HepG2 (cell line): Measurements from ENCODE around the gene TUBB4B. TPM values are rescaled to one million over a fixed set of nuclear protein-coding genes. Genes with fewer than 3 reads are reported as not detected.
A peak's percentile ranks its signal among the peaks of the same experiment; 100 is the strongest.

Experiments used
- CBFB ChIP-seq: sonication (generic); formaldehyde crosslinking; IDR thresholded peaks from 2 replicates; pipeline ENCODE4 v1.4.0; 2020; ENCODE audit warnings: missing genetic modification reagents
- FOXC1 ChIP-seq: sonication (generic); formaldehyde crosslinking; IDR thresholded peaks from 2 replicates; pipeline ENCODE4 v1.8.0; 2022; ENCODE audit warnings: mild to moderate bottlenecking, missing genetic modification reagents, borderline replicate concordance
- IRX3 ChIP-seq: sonication (generic); formaldehyde crosslinking; IDR thresholded peaks from 2 replicates; pipeline ENCODE4 v1.8.1; 2023; ENCODE audit warnings: mild to moderate bottlenecking, low read depth, missing genetic modification reagents, borderline replicate concordance
- KAT7 ChIP-seq: IDR thresholded peaks from 2 replicates; pipeline ENCODE4 v1.6.1; 2018; ENCODE audit warnings: borderline replicate concordance, missing compliant biosample characterization
- KLF12 ChIP-seq: sonication (generic); formaldehyde crosslinking; IDR thresholded peaks from 2 replicates; pipeline ENCODE4 v1.4.0; 2020; ENCODE audit warnings: missing genetic modification reagents, borderline replicate concordance
- NFIC ChIP-seq: IDR thresholded peaks from 2 replicates; pipeline ENCODE4 v1.6.1; 2012; ENCODE audit warnings: mild to moderate bottlenecking, low read length, inconsistent platforms
- POLR2AphosphoS2 ChIP-seq: IDR thresholded peaks from 2 replicates; pipeline ENCODE4 v1.6.1; 2011; ENCODE audit warnings: low read depth, low read length, improper control_type of control experiment
- RFX3 ChIP-seq: IDR thresholded peaks from 2 replicates; pipeline ENCODE4 v1.6.1; 2016; ENCODE audit warnings: missing biosample characterization, missing genetic modification reagents
- SP1 ChIP-seq, 2 experiments: fragments of 450-650 bp in 1 of 2; sonication (generic) in 1 of 2; formaldehyde crosslinking in 1 of 2; IDR thresholded peaks; 2 replicates each; pipeline versions ENCODE4 v1.4.0 to v1.6.1; 2016 to 2020; ENCODE audit warnings: missing genetic modification reagents in 1 of 2
- TBX2 ChIP-seq: sonication (generic); formaldehyde crosslinking; IDR thresholded peaks from 2 replicates; pipeline ENCODE4 v1.5.0; 2020; ENCODE audit warnings: missing genetic modification reagents, mild to moderate bottlenecking, borderline replicate concordance
- YEATS4 ChIP-seq: sonication (generic); formaldehyde crosslinking; IDR thresholded peaks from 2 replicates; pipeline ENCODE4 v1.4.0; 2020; ENCODE audit warnings: missing genetic modification reagents, borderline replicate concordance
- YY1 ChIP-seq: IDR thresholded peaks from 2 replicates; pipeline ENCODE4 v1.6.1; 2011; ENCODE audit warnings: low read length, low read depth, moderate library complexity, mild to moderate bottlenecking; ENCODE audit not compliant: insufficient read depth, insufficient replicate concordance
- ZBTB38 ChIP-seq: sonication (generic); formaldehyde crosslinking; IDR thresholded peaks from 2 replicates; pipeline ENCODE4 v1.5.1; 2020; ENCODE audit warnings: mild to moderate bottlenecking, missing genetic modification reagents
- ZFP62 ChIP-seq: sonication (generic); formaldehyde crosslinking; IDR thresholded peaks from 2 replicates; pipeline ENCODE4 v1.4.0; 2020; ENCODE audit warnings: missing genetic modification reagents
- ZNF230 ChIP-seq: sonication (generic); formaldehyde crosslinking; IDR thresholded peaks from 2 replicates; pipeline ENCODE4 v1.4.0; 2020; ENCODE audit warnings: mild to moderate bottlenecking, missing genetic modification reagents
- ZNF333 ChIP-seq: sonication (generic); formaldehyde crosslinking; IDR thresholded peaks from 2 replicates; pipeline ENCODE4 v1.4.0; 2020; ENCODE audit warnings: mild to moderate bottlenecking, missing genetic modification reagents, borderline replicate concordance
- ZNF556 ChIP-seq: sonication (generic); formaldehyde crosslinking; IDR thresholded peaks from 2 replicates; pipeline ENCODE4 v1.4.0; 2020; ENCODE audit warnings: mild to moderate bottlenecking, missing genetic modification reagents, borderline replicate concordance
- ZNF605 ChIP-seq: sonication (generic); formaldehyde crosslinking; IDR thresholded peaks from 2 replicates; pipeline ENCODE4 v1.8.0; 2022; ENCODE audit warnings: mild to moderate bottlenecking, missing genetic modification reagents
- ZNF841 ChIP-seq: sonication (generic); formaldehyde crosslinking; IDR thresholded peaks from 2 replicates; pipeline ENCODE4 v1.8.1; 2023; ENCODE audit warnings: missing genetic modification reagents, borderline replicate concordance
- ZNF891 ChIP-seq: sonication (generic); formaldehyde crosslinking; IDR thresholded peaks from 2 replicates; pipeline ENCODE4 v1.5.0; 2020; ENCODE audit warnings: mild to moderate bottlenecking, missing genetic modification reagents
- polyA plus RNA-seq, 8 experiments: library from polyadenylated mRNA; depleted of rRNA in 3 of 8; stranded (reverse) in 7 of 8; unstranded in 1 of 8; fragments of >200 nt; fragmentation: Illumina TruSeq in 4 of 8; extraction: Trizol in 4 of 8; gene quantifications; 2 replicates each; pipeline versions ENCODE4 v1.2.1 to v1.2.3, GENCODE V29; 2011 to 2016; ENCODE audit warnings: low read depth in 4 of 8, missing spikeins in 1 of 8, mixed read lengths in 1 of 8; ENCODE audit not compliant: insufficient read depth in 1 of 8
- total RNA-seq, 5 experiments: library from RNA; depleted of rRNA; stranded (reverse); fragments of >200 nt; fragmentation: Illumina TruSeq; extraction: Trizol; gene quantifications; 2 replicates each; pipeline ENCODE4 v1.2.3, GENCODE V29; 2016; ENCODE audit warnings: low read depth in 1 of 5
- TF ChIP-seq, protein P1 (sequence below): sonication (generic); formaldehyde crosslinking; IDR thresholded peaks from 2 replicates; pipeline ENCODE4 v1.4.0; 2020; ENCODE audit warnings: missing genetic modification reagents
- TF ChIP-seq, protein P2 (sequence below): sonication (generic); formaldehyde crosslinking; IDR thresholded peaks from 2 replicates; pipeline ENCODE4 v1.5.0; 2020; ENCODE audit warnings: mild to moderate bottlenecking, missing genetic modification reagents
- TF ChIP-seq, protein P3 (sequence below): sonication (generic); formaldehyde crosslinking; IDR thresholded peaks from 2 replicates; pipeline ENCODE4 v1.8.1; 2023; ENCODE audit warnings: missing genetic modification reagents, mild to moderate bottlenecking, borderline replicate concordance
- TF ChIP-seq, protein P4 (sequence below): conservative IDR thresholded peaks from 2 replicates; pipeline ENCODE4 v1.6.1; 2018; ENCODE audit warnings: missing genetic modification reagents

TUBB4B gene
- total and polyA plus RNA-seq, 2 of the 13 experiments (the other 11 are each of a cell fraction or from before 2014, with no cell fraction given), result 182 to 412 TPM

DNA sequence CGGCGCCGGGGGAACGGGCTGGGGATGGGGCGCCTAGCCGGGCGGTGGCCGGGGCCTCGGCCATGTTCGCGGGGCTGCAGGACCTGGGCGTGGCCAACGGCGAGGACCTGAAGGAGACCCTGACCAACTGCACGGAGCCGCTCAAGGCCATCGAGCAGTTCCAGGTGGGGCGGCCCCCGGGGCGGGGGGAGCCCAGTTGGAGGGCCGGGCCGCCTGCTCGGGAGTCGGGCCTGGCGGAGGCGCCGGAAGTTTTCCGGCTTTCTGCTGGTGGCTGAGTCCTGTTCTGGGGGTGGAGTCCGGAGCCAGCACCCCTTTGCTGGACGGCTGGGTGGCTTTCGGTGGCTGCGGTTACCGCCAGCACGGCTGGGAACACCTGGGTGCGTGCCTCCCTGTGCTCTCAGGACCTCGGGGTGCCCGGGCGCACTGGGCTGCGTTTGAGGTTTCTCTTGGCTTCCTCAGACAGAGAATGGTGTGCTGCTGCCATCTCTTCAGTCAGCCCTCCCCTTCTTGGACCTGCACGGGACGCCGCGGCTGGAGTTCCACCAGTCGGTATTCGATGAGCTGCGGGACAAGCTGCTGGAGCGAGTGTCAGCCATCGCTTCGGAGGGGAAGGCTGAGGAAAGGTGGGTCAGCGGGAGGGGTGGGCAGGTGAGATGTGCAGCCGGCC lies 14.5 kb downstream of the TUBB4B start (continued):
- TF ChIP-seq, protein P1, sequence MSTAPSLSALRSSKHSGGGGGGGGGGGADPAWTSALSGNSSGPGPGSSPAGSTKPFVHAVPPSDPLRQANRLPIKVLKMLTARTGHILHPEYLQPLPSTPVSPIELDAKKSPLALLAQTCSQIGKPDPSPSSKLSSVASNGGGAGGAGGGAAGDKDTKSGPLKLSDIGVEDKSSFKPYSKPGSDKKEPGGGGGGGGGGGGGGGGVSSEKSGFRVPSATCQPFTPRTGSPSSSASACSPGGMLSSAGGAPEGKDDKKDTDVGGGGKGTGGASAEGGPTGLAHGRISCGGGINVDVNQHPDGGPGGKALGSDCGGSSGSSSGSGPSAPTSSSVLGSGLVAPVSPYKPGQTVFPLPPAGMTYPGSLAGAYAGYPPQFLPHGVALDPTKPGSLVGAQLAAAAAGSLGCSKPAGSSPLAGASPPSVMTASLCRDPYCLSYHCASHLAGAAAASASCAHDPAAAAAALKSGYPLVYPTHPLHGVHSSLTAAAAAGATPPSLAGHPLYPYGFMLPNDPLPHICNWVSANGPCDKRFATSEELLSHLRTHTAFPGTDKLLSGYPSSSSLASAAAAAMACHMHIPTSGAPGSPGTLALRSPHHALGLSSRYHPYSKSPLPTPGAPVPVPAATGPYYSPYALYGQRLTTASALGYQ, result no peak
- TF ChIP-seq RFX3 (CRISPR knock-in tag) (no peak), ZBTB38 (CRISPR knock-in tag) (no peak; the same call in 1 of the 2 replicates), ZNF891 (peak; percentile 34; the same call in 1 of the 2 replicates), NFIC (no peak), ZNF556 (CRISPR knock-in tag) (no peak), KLF12 (CRISPR knock-in tag) (no peak), YEATS4 (CRISPR knock-in tag) (peak; percentile 27), ZNF605 (CRISPR knock-in tag) (0 out of 2 replicates have a peak, but pooled peaks have one; percentile 8), TBX2 (CRISPR knock-in tag) (peak; percentile 30; the same call in 1 of the 2 replicates), ZNF333 (CRISPR knock-in tag) (0 out of 2 replicates have a peak, but pooled peaks have one; percentile 13), KAT7 (CRISPR knock-in tag) (0 out of 2 replicates have a peak, but pooled peaks have one; percentile 17), POLR2AphosphoS2 (no peak), SP1 (IDR thresholded peaks at IDR 0.05) (no peak), SP1 (CRISPR knock-in tag; IDR thresholded peaks at IDR 0.05) (no peak), FOXC1 (CRISPR knock-in tag) (no peak), CBFB (CRISPR knock-in tag) (no peak), IRX3 (peak; percentile 1; the same call in 1 of the 2 replicates), ZNF230 (CRISPR knock-in tag) (no peak), ZNF841 (no peak; the same call in 1 of the 2 replicates), YY1 (peak; percentile 65), ZFP62 (CRISPR knock-in tag) (no peak)
- TF ChIP-seq, protein P2, sequence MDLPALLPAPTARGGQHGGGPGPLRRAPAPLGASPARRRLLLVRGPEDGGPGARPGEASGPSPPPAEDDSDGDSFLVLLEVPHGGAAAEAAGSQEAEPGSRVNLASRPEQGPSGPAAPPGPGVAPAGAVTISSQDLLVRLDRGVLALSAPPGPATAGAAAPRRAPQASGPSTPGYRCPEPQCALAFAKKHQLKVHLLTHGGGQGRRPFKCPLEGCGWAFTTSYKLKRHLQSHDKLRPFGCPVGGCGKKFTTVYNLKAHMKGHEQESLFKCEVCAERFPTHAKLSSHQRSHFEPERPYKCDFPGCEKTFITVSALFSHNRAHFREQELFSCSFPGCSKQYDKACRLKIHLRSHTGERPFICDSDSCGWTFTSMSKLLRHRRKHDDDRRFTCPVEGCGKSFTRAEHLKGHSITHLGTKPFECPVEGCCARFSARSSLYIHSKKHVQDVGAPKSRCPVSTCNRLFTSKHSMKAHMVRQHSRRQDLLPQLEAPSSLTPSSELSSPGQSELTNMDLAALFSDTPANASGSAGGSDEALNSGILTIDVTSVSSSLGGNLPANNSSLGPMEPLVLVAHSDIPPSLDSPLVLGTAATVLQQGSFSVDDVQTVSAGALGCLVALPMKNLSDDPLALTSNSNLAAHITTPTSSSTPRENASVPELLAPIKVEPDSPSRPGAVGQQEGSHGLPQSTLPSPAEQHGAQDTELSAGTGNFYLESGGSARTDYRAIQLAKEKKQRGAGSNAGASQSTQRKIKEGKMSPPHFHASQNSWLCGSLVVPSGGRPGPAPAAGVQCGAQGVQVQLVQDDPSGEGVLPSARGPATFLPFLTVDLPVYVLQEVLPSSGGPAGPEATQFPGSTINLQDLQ (CRISPR knock-in tag), result no peak
- TF ChIP-seq, protein P3, sequence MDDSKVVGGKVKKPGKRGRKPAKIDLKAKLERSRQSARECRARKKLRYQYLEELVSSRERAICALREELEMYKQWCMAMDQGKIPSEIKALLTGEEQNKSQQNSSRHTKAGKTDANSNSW, result no peak
- TF ChIP-seq, protein P4, sequence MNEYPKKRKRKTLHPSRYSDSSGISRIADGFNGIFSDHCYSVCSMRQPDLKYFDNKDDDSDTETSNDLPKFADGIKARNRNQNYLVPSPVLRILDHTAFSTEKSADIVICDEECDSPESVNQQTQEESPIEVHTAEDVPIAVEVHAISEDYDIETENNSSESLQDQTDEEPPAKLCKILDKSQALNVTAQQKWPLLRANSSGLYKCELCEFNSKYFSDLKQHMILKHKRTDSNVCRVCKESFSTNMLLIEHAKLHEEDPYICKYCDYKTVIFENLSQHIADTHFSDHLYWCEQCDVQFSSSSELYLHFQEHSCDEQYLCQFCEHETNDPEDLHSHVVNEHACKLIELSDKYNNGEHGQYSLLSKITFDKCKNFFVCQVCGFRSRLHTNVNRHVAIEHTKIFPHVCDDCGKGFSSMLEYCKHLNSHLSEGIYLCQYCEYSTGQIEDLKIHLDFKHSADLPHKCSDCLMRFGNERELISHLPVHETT (CRISPR knock-in tag), result 0 out of 2 replicates have a peak, but pooled peaks have one; percentile 22
